ENCODE measurements around the gene TBC1D23.

The TBC1D23 gene

GRCh38 chr3:100317912-100318311 lies 57.1 kb downstream of the TBC1D23 start (continued):
- TF ChIP-seq ZNF26 (tag by site-specific recombination; IDR thresholded peaks at IDR 0.05) (no peak), MZF1 (tag by site-specific recombination; IDR thresholded peaks at IDR 0.05; ENCODE audit: borderline replicate concordance) (no peak)

- Histone ChIP-seq H3K4me3 (ENCODE audit: low read depth, low read length) (no peak overlapping the region), H3K9me3 (ENCODE audit: control insufficient read depth, insufficient read depth, low read depth, low read length) (no peaks in the 10 kb centered on the region), H3K36me3 (ENCODE audit: control insufficient read depth in 2 of 2, insufficient read depth in 1 of 2, low read length in 2 of 2) (peaks cover 0 to 16% of the 10 kb centered on the region in 2 experiments; a peak in 1 of 3 replicates), H3K27ac (ENCODE audit: extremely low read depth, low read depth, low read length) (no peak overlapping the region), H3K4me1 (ENCODE audit: control insufficient read depth, insufficient read depth, low read length) (no peaks in the 10 kb centered on the region)
- no peak for TF ChIP-seq ZBTB49 (tag by site-specific recombination; IDR thresholded peaks at IDR 0.05; ENCODE audit: low read depth)
- no peak for TF ChIP-seq ZNF266 (tag by site-specific recombination; IDR thresholded peaks at IDR 0.05; ENCODE audit: low read depth)
- TF ChIP-seq ZNF701 (tag by site-specific recombination; IDR thresholded peaks at IDR 0.05): no peak
- TF ChIP-seq ZNF426 (tag by site-specific recombination; IDR thresholded peaks at IDR 0.05): no peak
- TF ChIP-seq ZNF221 (tag by site-specific recombination; IDR thresholded peaks at IDR 0.05; ENCODE audit: borderline replicate concordance): no peak
- TF ChIP-seq BCL6B (tag by site-specific recombination; IDR thresholded peaks at IDR 0.05): no peak
- TF ChIP-seq ZNF707 (tag by site-specific recombination; IDR thresholded peaks at IDR 0.05): no peak
- TF ChIP-seq ZNF837 (tag by site-specific recombination; IDR thresholded peaks at IDR 0.05): no peak
- TF ChIP-seq ZNF600 (tag by site-specific recombination; IDR thresholded peaks at IDR 0.05): no peak
- TF ChIP-seq PRDM6 (tag by site-specific recombination; IDR thresholded peaks at IDR 0.05): no peak
- TF ChIP-seq ZNF596 (tag by site-specific recombination; IDR thresholded peaks at IDR 0.05): no peak
- no peak for TF ChIP-seq ZFP3 (tag by site-specific recombination; IDR thresholded peaks at IDR 0.05; ENCODE audit: low read depth)
- no peak for TF ChIP-seq ZFP41 (tag by site-specific recombination; IDR thresholded peaks at IDR 0.05; ENCODE audit: borderline replicate concordance)
- TF ChIP-seq ZNF629 (tag by site-specific recombination; IDR thresholded peaks at IDR 0.05): no peak
- no peak for TF ChIP-seq RBAK (tag by site-specific recombination; IDR thresholded peaks at IDR 0.05)
- CTCF ChIA-PET: interaction anchor here (0.7 kb wide), 1 partner anchor 254 kb away, joined by 5 read pairs; no protein-coding TSS in a partner anchor
- POLR2A ChIA-PET: interaction anchor here (0.6 kb wide), 1 partner anchor 1364 kb away, joined by 3 read pairs; no protein-coding TSS in a partner anchor
Observed at GRCh38 chr3:100319951-100320350, 59.2 kb downstream of the TBC1D23 start.

- peaks cover 0 to 20% of the 10 kb centered on the region in 2 experiments; a peak in 1 of 3 replicates for H3K36me3 ChIP-seq (ENCODE audit: control insufficient read depth in 2 of 2, insufficient read depth in 1 of 2, low read length in 2 of 2)
- no peaks in the 10 kb centered on the region for H3K4me1 ChIP-seq (ENCODE audit: control insufficient read depth, insufficient read depth, low read length)
- H3K9me3 ChIP-seq (ENCODE audit: control insufficient read depth, insufficient read depth, low read depth, low read length): no peaks in the 10 kb centered on the region
- H3K4me3 ChIP-seq (ENCODE audit: low read depth, low read length): no peak overlapping the region
- TF ChIP-seq ZNF600 (tag by site-specific recombination; IDR thresholded peaks at IDR 0.05): no peak
- no peak for TF ChIP-seq ZNF558 (tag by site-specific recombination; IDR thresholded peaks at IDR 0.05)
- no peak for TF ChIP-seq HOXA7 (CRISPR knock-in tag; IDR thresholded peaks at IDR 0.05; ENCODE audit: borderline replicate concordance)
- no peak for TF ChIP-seq PRDM1 (tag by site-specific recombination; IDR thresholded peaks at IDR 0.05)
- TF ChIP-seq ZNF529 (tag by site-specific recombination; IDR thresholded peaks at IDR 0.05; ENCODE audit: insufficient replicate concordance): no peak
- no peak for TF ChIP-seq ZNF394 (tag by site-specific recombination; IDR thresholded peaks at IDR 0.05; ENCODE audit: borderline replicate concordance)
- no peak for TF ChIP-seq ZNF549 (tag by site-specific recombination; IDR thresholded peaks at IDR 0.05)
- TF ChIP-seq ZNF629 (tag by site-specific recombination; IDR thresholded peaks at IDR 0.05): no peak
- no peak for TF ChIP-seq ZNF292 (tag by site-specific recombination; IDR thresholded peaks at IDR 0.05; ENCODE audit: borderline replicate concordance, low read depth)
- TF ChIP-seq GFI1B (tag by site-specific recombination; IDR thresholded peaks at IDR 0.05): no peak
- no peak overlapping the region for H3K27ac ChIP-seq (ENCODE audit: extremely low read depth, low read depth, low read length)
- POLR2A ChIA-PET: no interaction called here
- CTCF ChIA-PET: no interaction called here
Observed at GRCh38 chr3:100324044-100324443, 63.3 kb downstream of the TBC1D23 start.
